DND-41 (cell line): ENCODE measurements around the gene MARK4.

Experiments
- ATAC-seq: fragments of 200-7000 bp; cut with Tn5 transposase; 3 replicates; pipeline ENCODE4 v1.9.1; 2021; ENCODE audit warnings: low read depth; ENCODE audit not compliant: insufficient read depth
- DNase-seq: peaks from one replicate; pipeline ENCODE4 v3.0.0-alpha.2; 2020
- H2AFZ ChIP-seq: 2 replicates; pipeline ENCODE4 v1.6.0; 2012; ENCODE audit warnings: low read depth, low read length
- H3K27ac ChIP-seq: 2 replicates; pipeline ENCODE4 v1.5.1; 2012; ENCODE audit warnings: low read length, inconsistent platforms
- H3K27me3 ChIP-seq: fragments of 200-600 bp; sonication (generic); 2 replicates; pipeline ENCODE4 v1.6.0; 2012; ENCODE audit warnings: low read length, mild to moderate bottlenecking, inconsistent platforms; ENCODE audit not compliant: insufficient read depth, poor library complexity
- H3K36me3 ChIP-seq: 2 replicates; pipeline ENCODE4 v1.5.1; 2012; ENCODE audit warnings: low read length, inconsistent platforms; ENCODE audit not compliant: insufficient read depth
- H3K4me1 ChIP-seq: 2 replicates; pipeline ENCODE4 v1.5.1; 2012; ENCODE audit warnings: mild to moderate bottlenecking, low read length; ENCODE audit not compliant: insufficient read depth
- H3K4me2 ChIP-seq: 2 replicates; pipeline ENCODE4 v1.6.0; 2012; ENCODE audit warnings: mild to moderate bottlenecking, moderate library complexity, low read length, inconsistent platforms; ENCODE audit not compliant: insufficient read depth
- H3K4me3 ChIP-seq, 2 experiments: fragments of 200-600 bp in 1 of 2; shearing (Covaris generic) in 1 of 2; 2 replicates each; pipeline ENCODE4 v1.5.1; 2012 to 2016; ENCODE audit warnings: inconsistent platforms in 2 of 2, low read length in 2 of 2, mild to moderate bottlenecking in 2 of 2, low read depth in 1 of 2, moderate library complexity in 1 of 2
- H3K79me2 ChIP-seq: 2 replicates; pipeline ENCODE4 v1.6.0; 2012; ENCODE audit warnings: low read length, inconsistent platforms; ENCODE audit not compliant: insufficient read depth
- H3K9ac ChIP-seq: 2 replicates; pipeline ENCODE4 v1.6.0; 2012; ENCODE audit warnings: low read depth, mild to moderate bottlenecking, inconsistent platforms, low read length, moderate library complexity
- H3K9me3 ChIP-seq: 2 replicates; pipeline ENCODE4 v1.5.1; 2012; ENCODE audit warnings: low read length, moderate library complexity, mild to moderate bottlenecking, inconsistent platforms; ENCODE audit not compliant: insufficient read depth, severe bottlenecking
- H4K20me1 ChIP-seq: 2 replicates; pipeline ENCODE4 v1.6.0; 2012; ENCODE audit warnings: low read length; ENCODE audit not compliant: insufficient read depth
- EZH2 ChIP-seq: IDR thresholded peaks from 3 replicates; pipeline ENCODE4 v1.6.1; 2012; ENCODE audit warnings: borderline replicate concordance, low read depth, mild to moderate bottlenecking, moderate library complexity, low read length, inconsistent platforms; ENCODE audit not compliant: severe bottlenecking
- TF ChIP-seq, protein P1 (sequence below): IDR thresholded peaks from 2 replicates; pipeline ENCODE4 v1.5.1; 2012; ENCODE audit warnings: borderline replicate concordance, low read length, moderate library complexity, mild to moderate bottlenecking; ENCODE audit not compliant: poor library complexity, severe bottlenecking; ENCODE audit errors: extremely low read depth

MARK4 gene

DNA sequence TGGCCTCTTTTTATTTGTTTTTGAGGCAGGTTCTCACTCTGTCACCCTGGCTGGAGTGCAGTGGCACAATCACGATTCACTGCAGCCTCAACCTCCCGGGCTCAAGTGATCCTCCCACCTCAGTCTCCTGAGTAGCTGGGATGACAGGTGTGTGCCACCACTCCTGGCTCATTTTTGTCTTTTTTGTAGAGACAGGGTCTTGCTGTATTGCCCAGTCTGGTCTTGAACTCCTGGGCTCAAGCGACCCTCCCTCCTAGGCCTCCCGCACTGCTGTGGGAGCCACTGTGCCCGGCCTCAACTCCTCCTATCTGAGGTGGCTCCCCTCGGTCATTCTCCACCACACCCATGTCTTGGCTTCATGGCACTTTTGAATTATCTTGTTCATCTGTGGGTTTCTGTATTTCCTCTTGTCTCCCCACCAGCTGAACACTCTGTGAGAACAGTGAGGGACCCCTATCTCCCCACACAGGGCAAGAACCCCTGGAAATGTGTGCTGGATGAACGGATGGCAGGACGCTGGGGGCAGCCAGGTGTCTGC, 63.7 kb downstream of the MARK4 start:
- Histone ChIP-seq H3K27me3 (peaks cover 3% of the 10 kb centered on the region), H3K79me2 (no peaks in the 10 kb centered on the region), H3K36me3 (no peaks in the 10 kb centered on the region), H3K9me3 (no peaks in the 10 kb centered on the region), H3K4me1 (no peaks in the 10 kb centered on the region), H3K9ac (no peak overlapping the region), H3K4me3 (no peak overlapping the region), H4K20me1 (no peaks in the 10 kb centered on the region), H2AFZ (no peak overlapping the region), H3K4me2 (no peak overlapping the region), H3K27ac (no peak overlapping the region)
- ATAC-seq (no peak), DNase-seq (no peak)
- TF ChIP-seq EZH2 = no peak
- TF ChIP-seq, protein P1, sequence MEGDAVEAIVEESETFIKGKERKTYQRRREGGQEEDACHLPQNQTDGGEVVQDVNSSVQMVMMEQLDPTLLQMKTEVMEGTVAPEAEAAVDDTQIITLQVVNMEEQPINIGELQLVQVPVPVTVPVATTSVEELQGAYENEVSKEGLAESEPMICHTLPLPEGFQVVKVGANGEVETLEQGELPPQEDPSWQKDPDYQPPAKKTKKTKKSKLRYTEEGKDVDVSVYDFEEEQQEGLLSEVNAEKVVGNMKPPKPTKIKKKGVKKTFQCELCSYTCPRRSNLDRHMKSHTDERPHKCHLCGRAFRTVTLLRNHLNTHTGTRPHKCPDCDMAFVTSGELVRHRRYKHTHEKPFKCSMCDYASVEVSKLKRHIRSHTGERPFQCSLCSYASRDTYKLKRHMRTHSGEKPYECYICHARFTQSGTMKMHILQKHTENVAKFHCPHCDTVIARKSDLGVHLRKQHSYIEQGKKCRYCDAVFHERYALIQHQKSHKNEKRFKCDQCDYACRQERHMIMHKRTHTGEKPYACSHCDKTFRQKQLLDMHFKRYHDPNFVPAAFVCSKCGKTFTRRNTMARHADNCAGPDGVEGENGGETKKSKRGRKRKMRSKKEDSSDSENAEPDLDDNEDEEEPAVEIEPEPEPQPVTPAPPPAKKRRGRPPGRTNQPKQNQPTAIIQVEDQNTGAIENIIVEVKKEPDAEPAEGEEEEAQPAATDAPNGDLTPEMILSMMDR = no peak

DNA sequence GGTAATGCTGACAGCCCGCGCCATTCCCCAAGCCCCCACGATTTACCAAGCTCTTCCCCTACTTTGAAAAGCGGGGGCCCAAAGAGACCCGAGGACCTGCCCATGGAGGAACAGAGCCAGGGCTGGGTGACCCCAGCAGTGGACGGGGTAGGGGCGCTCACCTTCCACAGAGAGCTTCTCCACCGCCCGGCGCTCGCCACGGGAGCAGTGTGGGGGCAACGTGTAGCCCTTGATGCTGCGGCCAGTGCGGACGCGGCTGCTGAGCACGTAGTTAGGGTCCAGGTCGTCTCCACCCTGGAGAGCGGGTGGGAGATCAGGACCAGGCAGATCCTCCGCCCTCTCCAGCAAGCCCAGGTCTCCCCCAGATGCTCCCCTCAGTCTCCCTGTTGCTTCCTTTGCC, 64.2 kb downstream of the MARK4 start:
- TF ChIP-seq, protein P1 = no peak
- TF ChIP-seq EZH2 = no peak
- H3K9ac ChIP-seq = no peak overlapping the region
- no peaks in the 10 kb centered on the region for H3K9me3 ChIP-seq
- H3K27ac ChIP-seq = no peak overlapping the region
- no peak overlapping the region for H2AFZ ChIP-seq
- peaks cover 3% of the 10 kb centered on the region for H3K27me3 ChIP-seq
- no peak overlapping the region for H3K4me2 ChIP-seq
- no peak overlapping the region for H3K4me3 ChIP-seq
- H3K79me2 ChIP-seq = no peaks in the 10 kb centered on the region
- H3K36me3 ChIP-seq = no peaks in the 10 kb centered on the region
- DNase-seq (no peak), ATAC-seq (no peak)
- no peaks in the 10 kb centered on the region for H3K4me1 ChIP-seq
- H4K20me1 ChIP-seq = no peaks in the 10 kb centered on the region

DNA sequence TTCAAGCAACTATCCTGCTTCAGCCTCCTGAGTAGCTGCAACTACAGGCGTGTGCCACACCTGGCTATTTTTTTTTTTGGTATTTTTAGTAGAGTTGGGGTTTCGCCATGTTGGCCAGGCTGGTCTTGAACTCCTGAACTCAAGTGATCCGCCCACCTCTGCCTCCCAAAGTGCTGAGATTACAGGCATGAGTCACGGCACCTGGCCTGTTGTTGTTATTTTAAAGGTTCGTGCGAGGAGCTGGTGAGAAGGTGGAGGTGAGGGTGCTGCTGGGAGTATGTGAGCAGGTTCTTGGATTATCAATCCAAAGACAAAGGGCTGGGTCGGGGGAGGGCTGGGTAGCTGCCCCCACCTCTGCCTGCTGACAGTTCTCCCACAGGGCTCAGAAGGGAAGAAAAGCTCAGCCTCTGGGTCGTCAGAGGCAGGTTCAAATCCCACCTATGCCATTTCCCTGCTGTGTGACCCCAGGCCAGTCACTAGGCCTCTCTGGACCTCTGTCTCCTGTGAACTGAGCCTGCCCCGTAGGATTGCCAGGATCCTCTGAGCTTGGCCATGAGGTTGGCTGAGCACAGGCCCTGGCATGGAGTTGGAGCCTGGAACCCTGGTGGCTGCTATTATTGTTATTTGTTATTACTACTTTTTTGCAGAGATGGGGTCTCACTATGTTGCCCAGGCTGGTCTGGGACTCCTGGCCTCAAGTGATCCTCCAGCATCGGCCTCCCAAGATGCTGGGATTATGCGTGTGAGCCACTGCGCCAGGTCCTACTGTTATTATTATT, 70.1 kb downstream of the MARK4 start:
- Histone ChIP-seq H3K9me3 (no peaks in the 10 kb centered on the region), H2AFZ (no peak overlapping the region), H3K4me3 (no peak overlapping the region), H3K4me1 (0 out of 2 replicates have a peak, but pooled peaks cover 4% of the 10 kb centered on the region), H3K27me3 (no peaks in the 10 kb centered on the region), H3K4me2 (no peak overlapping the region), H3K27ac (no peak overlapping the region), H3K36me3 (no peaks in the 10 kb centered on the region), H4K20me1 (no peaks in the 10 kb centered on the region), H3K9ac (no peak overlapping the region), H3K79me2 (no peaks in the 10 kb centered on the region)
- TF ChIP-seq, protein P1 = no peak
- no peak for TF ChIP-seq EZH2
- DNase-seq (no peak), ATAC-seq (no peak)
